GM10266 (cell line): ENCODE data around the gene SENP7.
"Not testable (repeated sequence)": the region's sequence is repeated elsewhere in the genome, so short reads cannot be mapped to it uniquely, and the experiment has no call there.

Experiments used
- DNase-seq: peaks from one replicate; pipeline ENCODE4 v3.0.0; 2012; ENCODE audit errors: extremely low spot score
- CTCF ChIP-seq: IDR thresholded peaks from 2 replicates; pipeline ENCODE4 v1.5.1; 2012; ENCODE audit warnings: mild to moderate bottlenecking, low read depth; ENCODE audit not compliant: control insufficient read depth, insufficient read depth; ENCODE audit errors: missing control alignments

The SENP7 gene

GRCh38 chr3:101464235-101464634 is 48.8 kb downstream of the SENP7 start:
- no peak for TF ChIP-seq CTCF
- DNase-seq, result no peak

- no peak for TF ChIP-seq CTCF
- no peak for DNase-seq
These were observed 51.6 kb downstream of the SENP7 start for GRCh38 chr3:101461451-101461850.

GRCh38 chr3:101458387-101458786 is 54.6 kb downstream of the SENP7 start:
- no peak for TF ChIP-seq CTCF
- DNase-seq, result no peak

- no peak for TF ChIP-seq CTCF
- DNase-seq, result no peak
These were observed 58.4 kb downstream of the SENP7 start for GRCh38 chr3:101454629-101455028.

GRCh38 chr3:101453961-101454360 is 59.1 kb downstream of the SENP7 start:
- DNase-seq, result no peak
- no peak for TF ChIP-seq CTCF

GRCh38 chr3:101438641-101439040 is 74.4 kb downstream of the SENP7 start:
- DNase-seq, result not testable (repeated sequence)

- no peak for TF ChIP-seq CTCF
- DNase-seq, result no peak
These were observed 79.4 kb downstream of the SENP7 start for GRCh38 chr3:101433652-101434051.
